ENCODE data around the gene FPR1. TPM values are rescaled to one million over a fixed set of nuclear protein-coding genes. Genes with fewer than 3 reads are reported as not detected.
A peak's percentile ranks its signal among the peaks of the same experiment; 100 is the strongest.

FPR1 gene
- total and polyA plus RNA-seq, 2 of the 8 experiments (the other 6 are each of a cell fraction or from before 2014, with no cell fraction given), result 0.11 TPM; not detected in 1

DNA sequence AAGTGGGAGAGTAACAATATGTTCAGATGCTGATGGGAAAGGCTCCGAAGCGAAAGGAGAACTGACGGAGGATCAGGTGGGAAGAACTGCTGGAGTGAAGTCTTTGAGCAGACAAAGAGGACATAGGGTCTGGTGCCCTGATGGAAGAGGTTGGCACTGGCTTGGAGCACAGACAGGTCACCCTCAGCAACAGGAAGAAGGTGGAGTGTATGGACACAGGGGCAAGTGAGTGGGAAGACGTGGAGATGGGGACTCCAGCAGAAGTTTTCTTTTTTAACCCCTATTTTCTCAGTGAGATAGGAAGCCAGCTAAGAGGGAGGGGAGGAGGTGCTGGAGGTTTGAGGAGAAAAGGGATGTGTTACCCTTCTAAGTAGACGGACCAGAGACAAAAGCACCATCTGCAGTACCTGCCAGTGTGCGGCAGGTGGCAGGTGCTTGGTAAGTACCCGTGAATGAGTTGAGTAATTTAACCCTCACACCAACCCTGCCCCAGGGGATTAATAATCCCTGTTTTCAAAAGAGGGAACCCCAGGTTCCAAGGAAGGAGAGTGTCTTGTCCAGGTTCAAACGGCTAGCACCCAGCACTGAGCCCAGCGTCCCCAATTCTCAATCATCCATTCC, 39.1 kb downstream of the FPR1 start:
- no peak overlapping the region for H2BK120ac ChIP-seq (replicated peaks; ENCODE audit: low read depth, low read length)
- no peak overlapping the region for H2BK15ac ChIP-seq (ENCODE audit: low read length)
- no peak overlapping the region for H2BK5ac ChIP-seq (ENCODE audit: low read depth, low read length)
- H3K4me2 ChIP-seq (ENCODE audit: insufficient read depth in 1 of 2, low read depth in 2 of 2, low read length in 2 of 2), result no peak overlapping the region
- H3K9me3 ChIP-seq (ENCODE audit: insufficient read depth in 2 of 2, low read depth in 1 of 2, low read length in 1 of 2), result no peaks in the 10 kb centered on the region
- CTCF ChIA-PET (ENCODE audit: partially characterized antibody), result interaction anchor here (0.5 to 2.7 kb wide), 7 partner anchors 8 to 65 kb away, joined by 3 to 13 read pairs (median 3); no protein-coding TSS in a partner anchor
- peak; percentile 49; the same call in 1 of the 2 replicates for TF ChIP-seq CEBPB (IDR thresholded peaks at IDR 0.05; ENCODE audit: low read depth, low read length)
- peak; percentile 65 to 73 for TF ChIP-seq RAD21 (IDR thresholded peaks at IDR 0.05 in 1 of 2, conservative IDR thresholded peaks at IDR 0.05 in 1 of 2; ENCODE audit: low read depth in 2 of 2, low read length in 2 of 2)
- no peak for TF ChIP-seq RBBP5 (IDR thresholded peaks at IDR 0.05; ENCODE audit: borderline replicate concordance, low read depth, low read length)
- TF ChIP-seq CTCF (IDR thresholded peaks at IDR 0.05; ENCODE audit: control extremely low read depth in 1 of 3, insufficient read depth in 1 of 3, low read depth in 1 of 3, low read length in 3 of 3), result peak; percentile 73 to 80 (median 79)
- TF ChIP-seq TEAD4 (IDR thresholded peaks at IDR 0.05; ENCODE audit: low read depth, low read length), result no peak
- H4K5ac ChIP-seq (ENCODE audit: insufficient read length, low read depth, low read length), result no peak overlapping the region
- no peak overlapping the region for H3K23ac ChIP-seq (ENCODE audit: insufficient read length)
- H3K4me1 ChIP-seq (replicated peaks in 1 of 4; ENCODE audit: control insufficient read depth in 3 of 4, insufficient read depth in 4 of 4, low read length in 3 of 4), result 0 out of 7 replicates have a peak, but pooled peaks cover 0 to 2% (median 0%) of the 10 kb centered on the region in 4 experiments
- no peak overlapping the region for H3K4me3 ChIP-seq (ENCODE audit: extremely low read depth in 1 of 4, insufficient read depth in 2 of 4, low read depth in 3 of 4, low read length in 4 of 4)
- H4K91ac ChIP-seq (replicated peaks; ENCODE audit: insufficient read length, low read length), result no peak overlapping the region
- no peak overlapping the region for H3K56ac ChIP-seq (replicated peaks; ENCODE audit: insufficient read length, low read depth, low read length)
- H2BK12ac ChIP-seq (ENCODE audit: low read depth, low read length), result no peak overlapping the region; the same call in 1 of the 2 replicates
- no peaks in the 10 kb centered on the region for H3K79me2 ChIP-seq (ENCODE audit: control insufficient read depth in 1 of 2, insufficient read depth in 2 of 2, low read length in 2 of 2)
- POLR2A ChIA-PET (ENCODE audit: partially characterized antibody), result no interaction called here
- H2BK20ac ChIP-seq (ENCODE audit: low read length), result no peak overlapping the region
- no peak overlapping the region; the same call in 1 of the 2 replicates for H4K8ac ChIP-seq (ENCODE audit: extremely low read depth, insufficient read depth, low read length)
- peaks cover 2% of the 10 kb centered on the region; the same call in 1 of the 2 replicates for H3K23me2 ChIP-seq (ENCODE audit: low read depth, low read length)
- no peak overlapping the region for H3K14ac ChIP-seq (ENCODE audit: insufficient read length)
- no peak overlapping the region for H3K18ac ChIP-seq (ENCODE audit: extremely low read depth, low read length)
- no peaks in the 10 kb centered on the region for H3K79me1 ChIP-seq (ENCODE audit: low read depth, low read length)
- H4K20me1 ChIP-seq (replicated peaks in 1 of 2; ENCODE audit: control insufficient read depth in 1 of 2, insufficient read depth in 2 of 2, low read length in 2 of 2), result no peaks in the 10 kb centered on the region
- FAIRE-seq, result peak; percentile 79
- no peak overlapping the region; the same call in 1 of the 2 replicates for H2AK5ac ChIP-seq (ENCODE audit: low read depth, low read length)
- no peak overlapping the region for H3K4ac ChIP-seq (replicated peaks; ENCODE audit: insufficient read length, low read depth, low read length)
- WGBS, 2 experiments (ENCODE audit: extremely low coverage in 1 of 2, insufficient coverage in 1 of 2, insufficient read length in 1 of 2, insufficient replicate concordance in 2 of 2, low coverage in 1 of 2, low lambda C conversion rate in 2 of 2, missing lambda C conversion rate in 1 of 2), result 43% methylated on average over 9 of the region's 9 CpGs; no CpG with 5 or more reads in 1 of the 2 experiments
- no peak overlapping the region for H2AFZ ChIP-seq (ENCODE audit: low read length)
- no peaks in the 10 kb centered on the region for H3K36me3 ChIP-seq (ENCODE audit: control insufficient read depth in 2 of 4, insufficient read depth in 4 of 4, low read length in 3 of 4)
- H3K9ac ChIP-seq (replicated peaks in 1 of 4; ENCODE audit: extremely low read depth in 1 of 4, low read depth in 3 of 4, low read length in 3 of 4), result no peak overlapping the region
- peaks cover 0 to 3% (median 0%) of the 10 kb centered on the region in 4 experiments; a peak in 4 of 7 replicates for H3K27me3 ChIP-seq (replicated peaks in 1 of 4; ENCODE audit: control insufficient read depth in 3 of 4, extremely low read depth in 1 of 4, insufficient read depth in 3 of 4, low read length in 3 of 4)
- no peak overlapping the region for H3K27ac ChIP-seq (ENCODE audit: low read depth, low read length)
- peak; percentile 51 to 57 for DNase-seq (ENCODE audit: low read depth in 1 of 2, low spot score in 2 of 2)
